ENCODE results near the gene GALNT17. TPM values are rescaled to one million over a fixed set of nuclear protein-coding genes. Genes with fewer than 3 reads are reported as not detected.

GALNT17 gene
- polyA plus RNA-seq, 2 of the 4 experiments (the other 2 are of a cell fraction), result not detected

GRCh38 chr7:71706597-71706975 is 574.6 kb downstream of the GALNT17 start:
- Histone ChIP-seq H3K4me2 (no peak overlapping the region), H3K4me3 (no peak overlapping the region), H3K4me1 (no peaks in the 10 kb centered on the region), H3K9me3 (no peaks in the 10 kb centered on the region), H3K27ac (no peak overlapping the region)
- POLR2A ChIA-PET, result no interaction called here
- DNase-seq (ENCODE audit: low read depth in 1 of 2, low spot score in 1 of 2) (no peak), FAIRE-seq (no peak), ATAC-seq (no peak)
- CTCF ChIA-PET, result interaction anchor here (0.6 kb wide), 1 partner anchor 27 kb away, joined by 3 read pairs; no protein-coding TSS in a partner anchor
- TF ChIP-seq HES2 (IDR thresholded peaks at IDR 0.05), result no peak
- TF ChIP-seq RNF2 (IDR thresholded peaks at IDR 0.05; ENCODE audit: borderline replicate concordance, low read depth), result no peak
- WGBS (ENCODE audit: missing lambda C conversion rate), result 0% methylated on average over 2 of the region's 2 CpGs

- Histone ChIP-seq H3K4me2 (no peak overlapping the region), H3K27ac (no peak overlapping the region), H3K4me3 (no peak overlapping the region), H3K9me3 (no peaks in the 10 kb centered on the region), H3K4me1 (no peaks in the 10 kb centered on the region)
- TF ChIP-seq ESRRA (IDR thresholded peaks at IDR 0.05; ENCODE audit: borderline replicate concordance, low read length), result no peak
- no peak for ATAC-seq
- POLR2A ChIA-PET, result no interaction called here
- no peak for DNase-seq (ENCODE audit: low read depth in 1 of 2, low spot score in 1 of 2)
- CTCF ChIA-PET, result no interaction called here
- FAIRE-seq, result no peak
- WGBS (ENCODE audit: missing lambda C conversion rate), result 3% methylated on average over 2 of the region's 2 CpGs
Observed at GRCh38 chr7:71707041-71707440, 575.1 kb downstream of the GALNT17 start.

GRCh38 chr7:71708710-71709109 is 576.8 kb downstream of the GALNT17 start:
- 0% methylated on average over 2 of the region's 2 CpGs for WGBS (ENCODE audit: missing lambda C conversion rate)
- CTCF ChIA-PET, result no interaction called here

More at GRCh38 chr7:71708710-71709109, 576.8 kb downstream of the GALNT17 start:
- DNase-seq (ENCODE audit: low read depth in 1 of 2, low spot score in 1 of 2), result no peak
- POLR2A ChIA-PET, result no interaction called here
- Histone ChIP-seq H3K4me1 (no peaks in the 10 kb centered on the region), H3K9me3 (no peaks in the 10 kb centered on the region), H3K4me3 (no peak overlapping the region), H3K27ac (no peak overlapping the region), H3K4me2 (no peak overlapping the region)
- TF ChIP-seq RFX5 (IDR thresholded peaks at IDR 0.05) (no peak), HES2 (IDR thresholded peaks at IDR 0.05) (no peak), ZC3H11A (IDR thresholded peaks at IDR 0.05) (no peak), CHD4 (IDR thresholded peaks at IDR 0.05; ENCODE audit: borderline replicate concordance) (no peak), PBX3 (IDR thresholded peaks at IDR 0.05) (no peak), RARB (CRISPR knock-in tag; IDR thresholded peaks at IDR 0.05) (no peak), ZNF302 (CRISPR knock-in tag; IDR thresholded peaks at IDR 0.05) (no peak), REST (IDR thresholded peaks at IDR 0.05) (no peak), EHMT2 (IDR thresholded peaks at IDR 0.05; ENCODE audit: low read depth) (no peak), MYC (IDR thresholded peaks at IDR 0.05; ENCODE audit: borderline replicate concordance, low read length) (no peak), ZFP36 (IDR thresholded peaks at IDR 0.05; ENCODE audit: borderline replicate concordance, partially characterized antibody) (no peak), HOXB13 (CRISPR knock-in tag; IDR thresholded peaks at IDR 0.05; ENCODE audit: low read depth) (no peak), JUNB (IDR thresholded peaks at IDR 0.05) (no peak), EP300 (IDR thresholded peaks at IDR 0.05) (no peak), SREBF2 (IDR thresholded peaks at IDR 0.05) (no peak), ZSCAN20 (CRISPR knock-in tag; IDR thresholded peaks at IDR 0.05) (no peak)
- FAIRE-seq, result no peak
- ATAC-seq, result no peak
